Cardiac muscle cell (in vitro differentiated cells and primary cell): ENCODE data around the gene FBXL14. TPM values are rescaled to one million over a fixed set of nuclear protein-coding genes. Genes with fewer than 3 reads are reported as not detected.

Experiments
- DNase-seq, 2 donors: peaks; one replicate each; pipeline versions ENCODE4 v3.0.0 to v3.0.0-alpha.2; 2010 to 2017; ENCODE audit warnings: low read depth in 1 of 2, low spot score in 1 of 2
- H3K27ac ChIP-seq: fragments of 200-600 bp; sonication (generic); 2 replicates; pipeline ENCODE4 v1.5.1; 2016
- H3K27me3 ChIP-seq: fragments of 200-600 bp; sonication (generic); 2 replicates; pipeline ENCODE4 v1.6.0; 2016; ENCODE audit warnings: control low read depth
- H3K36me3 ChIP-seq: fragments of 200-600 bp; sonication (generic); 2 replicates; pipeline ENCODE4 v1.5.1; 2016; ENCODE audit warnings: control low read depth
- H3K4me1 ChIP-seq: fragments of 200-600 bp; sonication (generic); 2 replicates; pipeline ENCODE4 v1.8.1; 2017; ENCODE audit warnings: low read depth, mild to moderate bottlenecking, mixed run types
- H3K4me3 ChIP-seq: fragments of 200-600 bp; sonication (generic); 2 replicates; pipeline ENCODE4 v1.5.1; 2016; ENCODE audit warnings: mild to moderate bottlenecking
- H3K9me3 ChIP-seq: fragments of 200-600 bp; sonication (generic); 2 replicates; pipeline ENCODE4 v1.5.1; 2017; ENCODE audit warnings: low read depth, mild to moderate bottlenecking, control low read depth
- CTCF ChIP-seq: IDR thresholded peaks from 2 replicates; pipeline ENCODE4 v1.5.1; 2012; ENCODE audit warnings: low read depth, mild to moderate bottlenecking, low read length
- polyA plus RNA-seq: library from polyadenylated mRNA; unstranded; fragments of >200 nt; fragmentation: Nextera tagmentation; extraction: Ambion mirVana; gene quantifications from 2 replicates; pipeline ENCODE4 v1.2.1, GENCODE V29; 2016
- total RNA-seq: library from RNA; depleted of rRNA; stranded (reverse); fragments of >200 nt; gene quantifications from 2 replicates; pipeline ENCODE4 v1.2.3, GENCODE V29; 2016

Gene FBXL14
- total and polyA plus RNA-seq, 2 experiments from 2014 or later = 17.8 to 27.8 TPM

- H3K27ac ChIP-seq = no peak overlapping the region
- TF ChIP-seq CTCF = no peak
- peaks cover 8% of the 10 kb centered on the region for H3K36me3 ChIP-seq
- H3K27me3 ChIP-seq = peaks cover 9% of the 10 kb centered on the region
- no peaks in the 10 kb centered on the region for H3K9me3 ChIP-seq
- DNase-seq = no peak
- peaks cover 30% of the 10 kb centered on the region for H3K4me1 ChIP-seq
- no peak overlapping the region for H3K4me3 ChIP-seq
Measured at GRCh38 chr12:1633459-1633858, 39.1 kb upstream of the FBXL14 start.

GRCh38 chr12:1632702-1633101 is 38.3 kb upstream of the FBXL14 start:
- Histone ChIP-seq H3K27me3 (peaks cover 9% of the 10 kb centered on the region), H3K9me3 (no peaks in the 10 kb centered on the region), H3K36me3 (peaks cover 8% of the 10 kb centered on the region), H3K27ac (no peak overlapping the region), H3K4me3 (no peak overlapping the region), H3K4me1 (peaks cover 34% of the 10 kb centered on the region)
- no peak for TF ChIP-seq CTCF
- DNase-seq = no peak

GRCh38 chr12:1630827-1631591 is 36.6 kb upstream of the FBXL14 start:
- H3K27ac ChIP-seq = no peak overlapping the region
- DNase-seq = peak; percentile 47 to 60
- H3K4me3 ChIP-seq = peak overlapping the region; percentile 26
- H3K36me3 ChIP-seq = peaks cover 8% of the 10 kb centered on the region
- H3K27me3 ChIP-seq = peaks cover 9% of the 10 kb centered on the region
- H3K9me3 ChIP-seq = no peaks in the 10 kb centered on the region
- H3K4me1 ChIP-seq = peaks cover 34% of the 10 kb centered on the region
- no peak for TF ChIP-seq CTCF

DNA sequence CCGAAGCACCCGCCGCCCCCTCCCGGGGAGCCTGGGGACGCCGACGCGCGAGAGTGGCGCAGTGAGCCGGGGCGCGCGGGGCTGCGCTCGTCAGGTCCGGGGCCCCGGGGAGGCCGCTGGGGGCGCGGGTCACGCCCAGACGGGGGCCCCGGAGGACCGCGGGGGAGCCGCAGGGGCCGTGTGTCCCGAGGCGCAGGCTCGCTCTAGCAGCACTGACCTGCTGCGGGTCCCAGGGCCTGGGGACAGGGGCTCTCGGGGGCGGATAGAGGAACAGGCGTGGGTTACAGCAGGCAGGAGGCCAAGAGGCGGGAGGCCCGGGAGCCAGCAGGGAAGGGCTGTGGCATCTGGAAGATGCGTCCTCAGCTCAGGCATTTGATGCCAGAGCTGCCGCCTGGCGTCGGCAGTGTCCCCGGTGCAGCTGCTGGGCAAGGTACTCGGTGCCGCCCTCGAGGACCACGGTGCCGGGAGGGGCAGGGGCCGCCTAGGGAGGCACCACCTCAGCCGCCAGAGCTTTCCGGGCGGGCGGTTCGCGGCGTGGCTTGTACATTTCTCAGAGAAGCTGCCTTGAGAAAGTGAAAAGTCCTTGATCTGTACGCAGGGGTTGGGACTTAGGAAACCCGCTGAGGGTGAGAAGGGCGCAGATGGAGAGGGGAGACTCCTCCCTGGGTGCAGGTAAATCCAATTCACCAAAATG is 35.9 kb upstream of the FBXL14 start:
- TF ChIP-seq CTCF = peak; percentile 6
- Histone ChIP-seq H3K36me3 (peaks cover 8% of the 10 kb centered on the region), H3K27ac (no peak overlapping the region), H3K27me3 (peaks cover 9% of the 10 kb centered on the region), H3K4me1 (peaks cover 34% of the 10 kb centered on the region), H3K4me3 (peak overlapping the region; percentile 26), H3K9me3 (no peaks in the 10 kb centered on the region)
- peak; percentile 26 to 47 for DNase-seq

DNA sequence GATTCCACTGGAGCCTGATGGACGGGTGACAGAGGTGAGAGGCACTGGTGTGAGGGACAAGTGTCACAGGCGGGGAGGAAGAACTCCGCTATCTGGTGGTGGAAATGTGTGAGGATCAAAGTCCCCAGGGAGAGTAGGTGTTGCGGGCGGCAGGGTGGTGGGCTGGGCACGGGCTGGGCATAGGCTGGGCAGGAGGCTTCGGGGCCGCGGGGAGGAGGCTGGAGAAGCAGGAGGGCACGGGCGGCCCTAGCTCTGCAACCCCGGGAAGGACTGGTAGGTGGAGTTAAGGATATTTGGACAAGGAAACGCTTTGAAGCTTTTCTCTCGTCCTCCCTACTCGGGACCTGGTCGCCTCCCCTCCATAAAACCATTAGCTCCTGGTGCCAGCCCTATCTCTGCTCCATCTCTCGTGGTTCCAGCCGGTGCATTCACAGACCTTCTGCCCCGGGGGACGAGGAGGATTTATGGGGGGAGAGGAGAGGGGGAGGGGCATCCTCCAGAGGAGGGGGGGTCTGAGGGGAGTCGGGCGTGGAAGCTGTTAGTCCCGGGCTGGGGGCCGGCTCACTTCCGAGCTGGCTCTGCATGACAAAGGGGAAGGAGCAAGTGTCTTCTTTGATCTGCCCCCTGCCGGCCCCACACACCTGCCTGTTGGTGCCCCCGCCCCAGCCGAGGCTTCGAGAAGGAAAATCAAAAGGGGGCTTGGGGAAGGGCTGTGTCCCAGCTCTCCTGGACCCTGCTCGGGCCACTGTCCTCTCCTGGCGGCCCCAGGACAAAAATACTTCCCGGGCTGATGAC is 35.2 kb upstream of the FBXL14 start:
- peak in 1 of 2 donors; percentile 38 for DNase-seq
- Histone ChIP-seq H3K27ac (no peak overlapping the region), H3K4me3 (peak overlapping the region; percentile 26), H3K27me3 (peaks cover 9% of the 10 kb centered on the region), H3K4me1 (peaks cover 34% of the 10 kb centered on the region), H3K36me3 (peaks cover under 1% of the 10 kb centered on the region), H3K9me3 (no peaks in the 10 kb centered on the region)
- no peak for TF ChIP-seq CTCF
